HG03520 (cell line): ENCODE measurements around the gene ZBTB16.

Experiments used
- ATAC-seq: cut with Tn5 transposase; IDR thresholded peaks from one replicate; pipeline ENCODE4 v1.9.1; 2021; ENCODE audit warnings: mild to moderate bottlenecking, moderate library complexity; ENCODE audit not compliant: unreplicated experiment

ZBTB16 gene

DNA sequence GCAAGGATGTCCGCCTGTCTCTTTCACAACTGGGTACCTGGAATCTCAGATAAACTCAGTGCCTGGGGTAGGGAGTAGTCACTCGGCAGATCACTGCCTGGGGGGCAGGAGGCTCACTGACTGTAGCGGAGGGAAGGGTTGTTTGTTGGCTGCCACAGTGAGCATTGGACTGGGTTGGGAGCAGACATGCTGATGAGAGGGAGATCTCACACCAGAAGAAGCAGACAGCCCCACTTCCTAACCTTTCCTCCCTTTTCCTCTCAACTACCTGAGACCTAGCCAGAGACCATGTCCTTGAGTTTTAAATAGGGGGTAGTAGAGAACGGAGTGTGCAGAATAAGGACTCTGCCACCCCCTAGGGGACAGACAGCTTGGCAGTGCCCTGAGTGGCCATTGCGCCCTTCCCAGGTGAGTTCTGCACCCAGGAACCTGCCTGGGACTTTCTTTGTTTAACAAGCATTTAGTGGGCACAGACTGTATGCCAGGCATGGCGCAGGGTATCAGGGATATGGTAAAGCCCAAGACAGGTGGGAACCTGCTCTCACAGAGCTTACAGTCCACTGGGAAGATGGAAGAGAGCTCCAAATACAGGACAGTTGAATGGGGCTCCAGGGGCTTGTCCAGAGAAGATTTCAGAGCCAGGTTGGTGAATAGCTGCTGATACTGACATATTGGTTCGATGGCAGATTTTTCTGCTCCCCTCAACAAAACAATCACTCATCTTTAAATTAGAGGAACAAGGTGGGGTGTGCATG lies 121.0 kb downstream of the ZBTB16 start:
- no peak for ATAC-seq

DNA sequence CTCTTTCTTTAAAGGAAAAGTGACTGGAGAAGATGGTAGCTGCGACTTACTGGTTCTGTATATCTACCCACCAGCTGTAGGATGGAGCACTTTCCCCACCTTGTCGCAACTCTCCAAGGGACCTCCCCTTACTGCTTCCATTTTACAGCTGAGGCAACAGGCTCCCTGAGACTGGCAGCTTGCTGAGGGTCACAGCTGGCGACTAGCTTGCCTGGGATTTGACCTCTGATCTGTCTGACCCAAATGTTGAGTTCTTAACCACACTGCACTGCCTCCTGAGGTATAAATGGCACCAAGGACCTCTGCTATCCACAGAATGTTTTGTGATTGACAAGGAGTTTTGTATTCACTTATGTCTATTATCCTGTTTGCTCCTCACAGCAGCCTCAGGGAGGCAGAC lies 121.7 kb downstream of the ZBTB16 start:
- no peak for ATAC-seq

DNA sequence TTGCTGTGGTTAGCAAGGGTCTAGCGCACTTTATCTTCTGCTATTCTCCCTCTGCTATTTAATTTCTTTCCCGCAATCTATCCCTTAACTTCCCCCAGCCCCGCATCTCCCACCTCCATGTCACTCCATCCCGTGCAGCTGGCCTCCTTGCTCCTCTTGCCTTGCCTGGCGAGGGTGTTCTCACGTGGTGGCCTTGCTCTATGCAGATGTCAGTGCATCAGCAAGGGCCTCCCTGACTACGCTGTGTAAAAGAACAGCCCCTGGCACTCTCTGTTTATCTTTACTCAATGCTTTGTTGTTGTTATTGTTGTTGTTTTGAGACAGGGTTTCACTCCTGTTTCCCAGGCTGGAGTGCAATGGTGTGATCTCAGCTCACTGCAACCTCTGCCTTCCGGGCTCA lies 122.2 kb downstream of the ZBTB16 start:
- no peak for ATAC-seq

DNA sequence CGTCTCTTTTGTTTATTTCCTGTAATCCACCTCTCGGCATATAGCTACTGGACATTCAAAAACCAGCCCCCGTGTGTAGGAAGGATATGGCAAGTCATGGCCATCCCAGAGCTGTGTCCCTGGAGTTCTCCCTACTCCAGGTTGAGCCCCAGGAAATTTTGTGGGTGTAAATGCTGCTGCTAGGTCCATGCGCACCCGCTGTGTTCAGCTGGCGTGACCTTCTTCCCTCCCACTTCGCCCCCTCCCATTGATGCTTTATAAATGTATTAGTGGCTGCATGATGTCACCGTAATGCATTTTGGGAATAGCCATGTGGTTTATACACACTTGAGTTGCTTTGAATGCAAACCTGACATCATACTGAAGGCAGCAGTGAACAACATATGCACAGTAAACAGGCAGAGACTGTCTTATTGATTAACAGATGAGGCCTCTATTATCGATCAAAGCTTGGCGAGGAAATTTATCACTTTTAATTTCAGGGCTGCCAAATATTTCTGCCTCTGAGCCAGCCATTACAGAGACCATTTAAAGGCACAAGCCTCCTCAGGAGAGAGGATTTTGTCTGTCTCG lies 123.0 kb downstream of the ZBTB16 start:
- no peak for ATAC-seq

DNA sequence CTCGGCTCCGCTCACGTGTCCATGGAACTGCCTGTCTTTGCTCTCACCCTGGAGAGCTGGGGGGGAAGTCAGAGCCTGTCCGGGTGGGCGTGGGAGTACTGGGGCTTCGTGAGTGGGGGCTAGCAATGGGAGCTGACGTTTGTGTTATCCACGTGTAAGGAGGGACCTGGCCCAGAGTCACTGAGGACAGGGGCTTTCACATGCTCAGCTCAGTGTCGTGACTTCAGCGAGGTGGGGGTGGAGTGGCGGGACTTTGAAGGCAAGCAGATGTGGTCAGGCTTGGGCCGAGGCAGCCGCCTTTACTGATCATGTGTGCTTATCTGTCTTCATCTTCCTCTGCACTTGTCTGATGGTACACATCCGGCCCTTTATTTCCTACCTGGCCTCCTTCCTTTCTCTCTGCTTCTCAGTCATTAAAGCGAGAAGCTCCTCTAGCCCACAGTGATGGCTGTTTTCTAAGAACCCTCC lies 123.6 kb downstream of the ZBTB16 start:
- ATAC-seq, result no peak

DNA sequence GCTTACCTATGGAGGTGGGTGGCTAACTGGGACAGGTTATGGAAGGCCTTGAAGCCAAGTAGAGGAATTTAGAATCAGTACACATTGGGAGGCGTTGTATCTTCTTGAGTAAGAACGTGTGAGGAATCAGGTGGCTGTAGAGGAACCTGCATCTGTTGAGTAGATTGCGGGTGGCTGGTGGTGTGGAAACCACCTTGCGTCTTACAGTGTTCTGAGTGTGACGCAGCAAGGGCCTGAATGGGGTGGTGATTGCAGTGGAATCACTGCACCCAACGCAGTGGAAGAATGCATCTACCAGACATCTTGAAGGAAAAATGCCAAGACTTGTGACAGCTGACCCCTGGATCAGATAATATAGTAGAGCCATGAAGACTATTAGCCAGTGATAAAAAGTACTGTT lies 125.9 kb downstream of the ZBTB16 start:
- ATAC-seq, result no peak

DNA sequence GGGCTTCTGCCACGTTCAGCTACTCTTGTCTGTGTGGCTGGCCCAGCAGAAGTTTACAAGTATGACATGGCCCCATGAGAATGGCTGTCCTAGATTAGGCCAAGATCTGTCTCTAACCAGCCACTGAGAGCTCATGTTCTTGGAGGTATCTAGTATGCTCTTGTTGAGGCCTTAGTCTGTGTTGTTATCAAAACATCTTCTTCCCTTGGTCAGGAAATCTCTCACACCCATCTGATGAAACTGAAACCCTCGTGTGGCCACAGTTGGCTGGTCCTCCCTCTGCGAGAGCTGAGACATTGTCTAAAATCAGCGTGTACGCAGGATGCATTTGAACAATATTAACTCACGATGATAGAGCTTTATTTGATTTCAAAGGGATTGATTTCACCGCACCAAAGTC lies 127.7 kb downstream of the ZBTB16 start:
- ATAC-seq, result no peak

DNA sequence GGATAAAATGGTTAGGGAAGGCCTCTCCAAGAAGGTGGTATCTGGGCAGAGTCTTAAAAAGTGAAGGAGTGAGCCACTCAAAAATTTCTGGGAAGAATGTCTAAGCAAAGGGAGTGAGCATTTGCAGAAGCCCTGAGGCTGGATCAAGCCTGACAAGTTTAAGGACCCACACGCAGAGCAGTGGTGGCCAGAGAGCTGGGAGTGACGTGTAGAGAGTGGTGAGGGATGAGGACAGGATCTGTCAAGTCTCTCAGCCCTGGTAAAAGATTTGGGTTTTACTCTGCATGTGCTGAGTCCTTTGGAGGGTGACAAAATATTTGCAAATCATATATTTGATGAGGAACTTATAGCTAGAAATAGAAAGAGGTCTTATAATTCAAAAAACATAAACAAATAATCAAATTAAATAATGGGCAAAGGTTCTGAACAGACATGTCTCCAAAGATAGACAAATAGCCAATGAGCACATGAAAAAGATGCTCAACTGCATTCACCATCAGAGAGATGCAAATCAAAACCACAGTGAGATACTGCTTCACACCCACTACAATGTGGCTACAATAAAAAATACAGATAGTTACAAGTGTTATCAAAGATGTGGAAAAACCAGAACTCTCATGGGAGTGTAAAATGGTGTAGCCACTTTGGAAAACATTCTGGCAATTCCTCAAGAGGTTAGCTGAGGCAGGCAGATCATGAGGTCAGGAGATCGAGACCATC lies 129.5 kb downstream of the ZBTB16 start:
- no peak for ATAC-seq

DNA sequence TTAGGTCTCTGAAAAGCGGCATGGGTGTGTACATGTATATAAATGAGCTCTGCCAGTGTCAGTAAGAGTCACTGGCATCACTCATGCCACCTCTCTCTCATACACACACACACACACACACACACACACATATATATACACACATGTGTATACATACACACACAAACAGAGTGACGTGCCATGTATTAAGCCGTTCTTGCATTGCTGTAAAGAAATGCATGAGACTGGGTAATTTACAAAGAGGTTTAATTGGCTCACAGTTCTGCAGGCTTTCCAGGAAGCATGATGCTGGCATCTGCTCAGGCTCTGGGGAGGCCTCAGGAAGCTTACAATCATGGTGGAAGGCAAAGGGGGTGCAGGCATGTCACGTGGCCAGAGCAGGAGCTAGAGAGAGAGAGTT lies 131.1 kb downstream of the ZBTB16 start:
- no peak for ATAC-seq

DNA sequence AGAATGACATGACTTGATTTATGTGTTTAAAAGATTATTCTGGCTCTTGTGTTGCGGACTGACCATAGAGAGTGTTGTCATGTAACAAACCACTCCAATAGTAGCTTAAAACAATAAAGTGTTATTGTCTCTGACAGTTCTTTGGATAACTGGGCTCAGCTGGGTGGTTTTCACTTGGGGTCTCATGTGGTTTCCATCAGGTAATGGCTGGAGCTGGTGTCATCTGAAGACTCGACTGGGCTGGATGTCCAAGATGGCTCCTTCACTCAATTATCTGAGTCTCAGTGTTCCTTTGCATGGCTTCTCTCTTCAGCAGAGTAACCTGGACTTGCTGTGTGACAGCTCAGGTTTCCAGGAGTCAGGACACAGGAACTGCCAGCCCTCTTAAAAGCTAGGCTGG lies 132.4 kb downstream of the ZBTB16 start:
- ATAC-seq, result no peak

DNA sequence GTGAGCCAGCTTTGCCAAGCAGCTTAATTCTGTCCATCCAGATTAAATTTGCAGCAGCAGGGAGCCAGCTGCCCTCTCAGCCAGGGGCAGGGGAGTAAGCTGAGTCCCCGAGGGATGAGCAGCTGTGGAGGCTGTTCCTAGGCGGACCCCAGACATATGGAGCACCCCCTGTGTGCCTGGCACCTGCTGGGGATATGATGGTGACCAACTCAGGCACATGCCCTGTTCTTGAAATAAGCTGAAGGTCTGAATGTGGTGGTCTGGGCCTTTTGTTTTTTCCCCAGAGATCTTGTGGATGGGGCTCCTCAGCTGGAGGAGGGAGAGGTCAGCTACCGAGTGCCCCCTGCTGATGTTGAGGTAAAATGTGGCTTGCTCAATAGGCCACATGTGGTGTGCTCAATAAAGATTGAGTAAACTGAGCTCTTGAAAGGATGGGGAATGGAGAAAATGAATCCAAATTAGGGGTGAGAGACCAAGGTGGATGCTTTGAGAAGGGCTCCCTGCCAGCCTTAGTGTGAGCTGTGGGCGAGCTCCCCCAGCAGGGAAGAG lies 133.4 kb downstream of the ZBTB16 start:
- ATAC-seq, result no peak

DNA sequence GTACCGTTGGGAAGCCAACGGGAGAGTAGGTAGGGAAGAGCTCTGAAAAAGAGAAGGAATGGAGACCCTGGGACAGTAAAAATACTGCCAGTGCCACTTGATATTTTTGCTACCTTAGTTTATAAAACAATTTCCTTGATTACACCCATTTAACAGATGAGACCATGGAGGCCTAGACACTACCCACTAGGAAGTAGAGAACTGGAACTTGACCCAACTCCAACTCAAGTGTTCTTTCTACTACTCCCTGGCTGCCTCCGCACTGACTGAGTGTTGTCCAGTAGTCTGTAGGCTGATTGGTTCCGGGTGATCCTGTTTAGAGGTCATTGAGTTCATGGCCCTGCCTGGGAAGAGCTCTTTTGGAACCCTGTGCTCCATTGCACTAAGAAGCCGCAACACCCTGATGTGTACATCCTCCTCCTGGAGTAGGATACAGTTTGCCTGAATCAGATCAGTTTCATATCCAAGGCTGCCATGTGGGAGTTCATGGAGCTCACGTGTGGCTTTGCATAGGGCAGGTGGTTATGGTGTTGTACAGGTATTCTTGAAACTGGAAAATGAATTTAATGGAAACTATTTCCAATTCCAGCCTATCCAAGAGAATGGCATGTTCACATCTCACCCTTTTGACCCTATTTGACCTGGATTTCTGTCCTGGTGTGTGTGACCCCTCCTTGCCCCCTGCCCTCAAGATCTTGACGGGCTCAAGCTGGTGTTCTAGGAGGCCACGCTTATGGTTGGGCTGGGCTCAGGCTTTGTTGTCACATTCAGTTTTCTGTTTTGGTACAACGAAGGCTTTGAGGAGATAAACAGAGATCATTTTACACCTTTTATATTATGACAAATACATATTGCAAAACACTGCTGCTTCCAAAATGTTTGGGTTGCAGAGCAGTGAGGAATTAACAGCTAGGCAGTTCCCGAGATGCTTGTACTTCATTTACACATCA lies 134.5 kb downstream of the ZBTB16 start:
- ATAC-seq, result no peak

DNA sequence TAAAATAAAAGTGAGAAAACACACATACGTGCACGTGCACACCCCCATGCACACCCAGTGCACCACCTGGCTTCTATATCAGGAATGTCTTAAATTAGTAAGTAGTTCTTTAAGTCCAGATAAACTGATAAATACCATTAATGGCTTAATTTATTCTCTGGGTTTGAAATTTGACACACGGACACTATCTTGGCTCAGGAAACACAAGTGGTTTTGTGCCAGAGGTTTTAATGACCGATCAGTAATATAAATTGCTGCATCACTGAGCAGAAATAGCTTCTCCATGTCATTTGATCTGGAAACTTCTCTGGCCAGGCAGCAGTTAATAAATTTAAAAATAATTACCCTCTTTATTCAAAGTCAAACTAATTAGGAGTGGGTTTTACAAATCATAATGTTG lies 135.2 kb downstream of the ZBTB16 start:
- no peak for ATAC-seq

DNA sequence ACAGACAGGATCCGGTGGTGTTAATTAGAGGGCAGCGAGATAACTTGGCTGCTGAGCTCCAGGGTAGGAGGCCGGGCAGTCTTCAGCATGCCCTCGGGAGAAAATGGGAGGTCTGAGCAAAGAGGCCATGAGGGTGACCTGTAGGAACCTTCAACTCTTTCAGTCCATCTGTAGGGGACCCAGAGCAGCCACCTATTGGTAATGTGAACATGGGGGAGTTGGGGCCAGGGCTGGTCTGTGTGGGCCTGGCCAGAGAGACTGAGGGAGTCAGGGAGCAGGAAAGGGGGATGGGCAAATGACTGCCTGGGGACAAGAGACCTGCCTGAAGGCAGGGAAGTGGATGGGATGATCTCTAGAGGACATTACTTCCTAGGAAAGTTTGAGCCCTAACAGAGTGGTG lies 135.6 kb downstream of the ZBTB16 start:
- ATAC-seq, result no peak

DNA sequence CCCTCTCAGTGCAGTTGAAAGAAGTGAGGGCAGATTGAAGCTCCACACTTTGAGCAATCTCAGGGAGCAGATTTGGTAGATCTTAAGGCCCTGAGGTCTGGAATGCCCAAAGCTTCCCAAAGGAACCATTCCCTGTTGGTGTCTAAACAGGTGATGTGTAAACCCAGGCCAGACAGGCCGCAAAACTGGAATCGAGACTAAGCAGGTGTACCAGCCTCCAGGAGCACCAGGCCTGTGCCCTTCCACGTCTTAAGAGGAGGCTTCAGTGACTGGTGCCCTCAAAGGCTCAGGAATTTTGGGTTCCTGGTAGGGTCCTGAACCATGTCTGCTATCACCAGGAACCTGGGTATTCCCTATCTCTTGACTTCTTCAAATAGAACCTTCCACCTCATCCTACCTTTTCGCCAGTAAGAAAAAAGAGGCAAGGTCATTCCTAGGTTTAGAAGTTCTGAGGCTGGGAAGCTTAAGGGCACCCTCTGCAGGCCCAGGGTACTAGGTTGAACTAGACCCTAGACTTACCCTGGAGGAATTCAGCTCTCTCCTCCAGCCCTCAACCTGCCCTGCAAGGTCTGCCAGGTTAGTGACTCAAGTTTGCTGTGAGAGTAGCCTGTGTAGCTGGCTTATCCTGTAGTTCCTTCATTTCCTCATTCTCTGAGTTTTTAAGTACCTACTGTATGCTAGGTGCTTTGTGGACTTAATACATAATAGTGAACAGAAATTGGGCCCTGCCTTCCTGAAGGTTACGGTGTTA lies 136.6 kb downstream of the ZBTB16 start:
- ATAC-seq, result no peak

DNA sequence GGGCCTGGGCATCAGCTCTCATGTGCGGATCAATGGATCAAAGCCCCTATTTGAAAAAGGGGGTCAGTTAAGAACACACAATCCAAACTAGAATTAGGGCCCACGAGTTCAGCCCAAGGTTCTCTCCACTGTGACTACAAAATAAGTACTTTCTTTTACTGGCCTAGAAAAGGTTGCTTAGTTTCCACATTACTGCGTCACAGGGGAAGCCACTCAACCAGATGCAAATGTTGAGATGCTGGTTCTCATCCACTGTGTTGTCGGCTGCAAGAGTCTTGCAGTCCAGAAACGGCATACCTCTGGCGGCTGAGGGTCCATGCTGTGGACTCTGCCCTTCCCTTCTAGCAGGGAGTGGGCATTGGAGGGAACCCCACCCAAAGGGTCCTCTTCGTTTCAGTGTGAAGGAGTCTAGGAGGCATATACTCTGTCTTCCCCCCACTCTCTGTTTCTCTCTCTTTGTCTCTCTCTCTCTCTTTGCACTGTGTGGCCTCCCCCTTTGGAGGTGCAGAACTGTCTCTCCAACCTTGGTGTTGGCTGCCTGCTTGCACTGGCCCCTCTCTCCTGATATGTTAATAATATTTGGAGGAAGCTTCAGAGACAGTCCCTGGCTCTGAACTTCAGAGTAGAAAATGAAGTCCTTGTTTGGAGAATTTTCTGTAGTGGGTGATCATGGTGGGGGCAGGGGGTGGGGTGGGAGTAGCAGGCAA lies 137.6 kb downstream of the ZBTB16 start:
- no peak for ATAC-seq

DNA sequence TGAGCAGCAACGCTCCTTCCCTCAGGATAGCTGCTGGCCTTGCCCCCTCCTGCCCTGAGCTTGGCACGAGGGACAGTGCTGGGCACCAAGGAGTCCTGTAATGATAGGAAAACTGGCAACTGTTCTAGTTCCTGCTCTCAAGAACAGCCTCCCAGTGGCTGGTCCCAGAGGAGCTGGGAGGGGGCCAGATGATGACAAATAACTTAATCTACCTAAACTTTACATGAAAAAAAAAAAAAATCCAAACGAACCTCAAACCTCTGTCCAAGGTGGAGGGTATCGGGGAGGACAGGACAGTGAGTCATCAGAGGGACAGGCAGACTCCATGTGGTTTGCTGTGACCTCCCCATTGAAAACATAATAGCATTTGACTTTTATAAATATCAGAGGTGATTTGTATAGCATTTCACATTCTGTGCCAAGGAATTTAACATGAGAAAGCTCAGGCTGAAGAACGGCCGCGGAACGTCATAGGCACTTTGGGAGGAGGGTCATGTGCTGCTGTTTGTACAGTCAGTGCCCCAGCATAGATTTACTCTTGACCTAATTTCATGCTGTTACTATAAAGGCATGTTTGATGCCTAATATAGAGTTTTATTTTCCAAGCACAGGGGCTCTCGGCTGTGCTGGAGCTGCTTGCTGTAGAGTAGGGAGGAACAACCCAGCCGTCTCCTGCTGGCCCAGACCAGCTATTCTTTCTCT lies 138.4 kb downstream of the ZBTB16 start:
- ATAC-seq, result no peak

DNA sequence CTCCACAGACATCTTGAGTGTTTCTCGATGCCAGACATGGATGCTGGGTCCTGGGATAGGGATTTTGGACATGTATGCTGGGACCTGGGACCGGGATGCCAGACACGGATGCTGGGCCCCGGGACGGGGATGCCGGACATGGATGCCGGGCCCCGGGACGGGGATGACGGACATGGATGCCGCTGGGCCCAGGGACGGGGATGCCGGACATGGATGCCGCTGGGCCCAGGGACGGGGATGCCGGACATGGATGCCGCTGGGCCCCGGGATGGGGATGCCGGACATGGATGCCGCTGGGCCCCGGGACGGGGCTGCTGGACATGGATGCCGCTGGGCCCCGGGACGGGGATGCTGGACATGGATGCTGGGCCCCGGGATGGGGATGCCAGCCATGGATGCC lies 139.5 kb downstream of the ZBTB16 start:
- ATAC-seq, result no peak
